ENCODE data around the gene NAA10. TPM values are rescaled to one million over a fixed set of nuclear protein-coding genes. Genes with fewer than 3 reads are reported as not detected.

NAA10 gene
- total and polyA plus RNA-seq, 3 donors from 2014 or later = 33.9 to 52.8 (median 46.7) TPM

DNA sequence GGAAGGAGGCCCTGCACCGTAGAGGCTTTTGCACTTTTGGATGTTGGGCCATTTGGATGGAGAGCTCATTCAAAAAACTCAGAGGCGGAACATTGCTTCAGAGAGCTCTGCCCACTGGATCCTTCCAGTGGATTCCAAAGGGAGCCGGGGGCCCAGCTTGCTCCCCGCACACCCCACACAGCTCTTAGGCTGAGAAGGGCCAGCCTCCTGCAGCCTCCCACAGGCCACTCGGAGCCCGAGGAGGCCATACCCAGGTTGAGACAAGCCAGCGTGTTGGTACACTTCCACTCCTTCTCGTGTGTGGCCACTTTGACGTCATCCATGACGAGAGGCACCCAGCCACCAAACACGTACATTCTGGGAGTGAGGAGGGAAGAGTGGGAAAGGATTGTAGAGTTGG, 26.5 kb upstream of the NAA10 start:
- Histone ChIP-seq H3K4me3 (no peak overlapping the region), H3K27ac (no peak overlapping the region), H3K27me3 (no peaks in the 10 kb centered on the region), H3K36me3 (ENCODE audit: low read depth, missing control alignments) (no peaks in the 10 kb centered on the region), H3K4me1 (peaks cover 7% of the 10 kb centered on the region), H3K9me3 (no peaks in the 10 kb centered on the region)
- TF ChIP-seq POLR2A (IDR thresholded peaks at IDR 0.05) = no peak
- TF ChIP-seq, protein P1, sequence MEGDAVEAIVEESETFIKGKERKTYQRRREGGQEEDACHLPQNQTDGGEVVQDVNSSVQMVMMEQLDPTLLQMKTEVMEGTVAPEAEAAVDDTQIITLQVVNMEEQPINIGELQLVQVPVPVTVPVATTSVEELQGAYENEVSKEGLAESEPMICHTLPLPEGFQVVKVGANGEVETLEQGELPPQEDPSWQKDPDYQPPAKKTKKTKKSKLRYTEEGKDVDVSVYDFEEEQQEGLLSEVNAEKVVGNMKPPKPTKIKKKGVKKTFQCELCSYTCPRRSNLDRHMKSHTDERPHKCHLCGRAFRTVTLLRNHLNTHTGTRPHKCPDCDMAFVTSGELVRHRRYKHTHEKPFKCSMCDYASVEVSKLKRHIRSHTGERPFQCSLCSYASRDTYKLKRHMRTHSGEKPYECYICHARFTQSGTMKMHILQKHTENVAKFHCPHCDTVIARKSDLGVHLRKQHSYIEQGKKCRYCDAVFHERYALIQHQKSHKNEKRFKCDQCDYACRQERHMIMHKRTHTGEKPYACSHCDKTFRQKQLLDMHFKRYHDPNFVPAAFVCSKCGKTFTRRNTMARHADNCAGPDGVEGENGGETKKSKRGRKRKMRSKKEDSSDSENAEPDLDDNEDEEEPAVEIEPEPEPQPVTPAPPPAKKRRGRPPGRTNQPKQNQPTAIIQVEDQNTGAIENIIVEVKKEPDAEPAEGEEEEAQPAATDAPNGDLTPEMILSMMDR (IDR thresholded peaks at IDR 0.05) = no peak
- 77 to 87% methylated on average over 2 to 11 of the region's 11 CpGs for WGBS, 2 donors
- no peak for DNase-seq
- intact Hi-C loops (cut with DNase I; ENCODE audit: low total_unique reads) = no loop called here

DNA sequence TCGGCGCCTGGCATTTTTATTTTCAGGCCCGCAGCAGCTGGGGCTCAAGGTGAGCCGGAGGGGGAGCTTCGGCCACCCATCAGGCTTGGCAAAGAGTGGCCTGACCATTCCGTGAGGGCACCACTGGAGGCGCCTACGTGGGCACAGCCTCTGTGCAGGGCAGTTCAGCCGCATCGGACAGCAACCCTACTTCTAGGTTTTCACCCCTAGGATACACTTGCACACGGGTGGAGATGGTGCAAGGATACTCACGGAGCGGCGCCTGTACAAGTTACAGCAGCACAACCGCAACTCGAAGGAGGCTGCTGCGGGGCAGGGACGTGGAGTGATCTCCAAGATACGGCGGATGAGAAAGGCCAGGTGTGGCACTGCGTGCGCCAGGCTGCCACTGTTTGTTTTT, 25.9 kb upstream of the NAA10 start:
- TF ChIP-seq POLR2A (IDR thresholded peaks at IDR 0.05) = no peak
- TF ChIP-seq, protein P1 (IDR thresholded peaks at IDR 0.05) = no peak
- H3K27ac ChIP-seq = no peak overlapping the region
- H3K9me3 ChIP-seq = no peaks in the 10 kb centered on the region
- H3K4me3 ChIP-seq = no peak overlapping the region
- H3K36me3 ChIP-seq (ENCODE audit: low read depth, missing control alignments) = no peaks in the 10 kb centered on the region
- WGBS, 2 donors = 86 to 90% methylated on average over 10 to 22 of the region's 22 CpGs
- intact Hi-C loops (cut with DNase I; ENCODE audit: low total_unique reads) = no loop called here
- no peaks in the 10 kb centered on the region for H3K27me3 ChIP-seq
- no peak for DNase-seq
- H3K4me1 ChIP-seq = peaks cover 7% of the 10 kb centered on the region

DNA sequence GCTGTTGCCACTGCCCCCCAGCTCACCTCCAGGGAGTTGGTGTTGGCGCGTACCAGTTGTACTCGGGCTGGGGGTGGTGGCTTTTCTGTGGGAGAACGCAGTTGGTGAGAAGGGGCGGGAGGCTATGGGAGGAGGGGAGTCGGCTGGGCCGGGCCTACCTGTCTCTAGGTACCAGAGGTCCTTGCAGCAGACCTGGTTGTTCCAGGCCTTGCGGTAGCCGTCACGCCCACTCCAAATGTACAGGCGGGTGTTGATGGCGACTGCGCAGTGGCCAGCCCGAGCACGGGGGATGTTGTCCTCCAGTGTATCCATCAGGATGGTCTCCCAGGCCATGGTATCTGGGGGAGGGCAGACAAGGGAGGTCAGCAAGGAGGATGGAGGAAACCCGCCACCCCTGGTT, 25.2 kb upstream of the NAA10 start:
- no peaks in the 10 kb centered on the region for H3K27me3 ChIP-seq
- WGBS, 2 donors = 89 to 91% methylated on average over 1 to 16 of the region's 16 CpGs
- TF ChIP-seq POLR2A (IDR thresholded peaks at IDR 0.05) = no peak
- H3K9me3 ChIP-seq = no peaks in the 10 kb centered on the region
- peaks cover 5% of the 10 kb centered on the region for H3K4me1 ChIP-seq
- H3K27ac ChIP-seq = no peak overlapping the region
- H3K4me3 ChIP-seq = no peak overlapping the region
- intact Hi-C loops (cut with DNase I; ENCODE audit: low total_unique reads) = no loop called here
- H3K36me3 ChIP-seq (ENCODE audit: low read depth, missing control alignments) = no peaks in the 10 kb centered on the region
- DNase-seq = no peak

DNA sequence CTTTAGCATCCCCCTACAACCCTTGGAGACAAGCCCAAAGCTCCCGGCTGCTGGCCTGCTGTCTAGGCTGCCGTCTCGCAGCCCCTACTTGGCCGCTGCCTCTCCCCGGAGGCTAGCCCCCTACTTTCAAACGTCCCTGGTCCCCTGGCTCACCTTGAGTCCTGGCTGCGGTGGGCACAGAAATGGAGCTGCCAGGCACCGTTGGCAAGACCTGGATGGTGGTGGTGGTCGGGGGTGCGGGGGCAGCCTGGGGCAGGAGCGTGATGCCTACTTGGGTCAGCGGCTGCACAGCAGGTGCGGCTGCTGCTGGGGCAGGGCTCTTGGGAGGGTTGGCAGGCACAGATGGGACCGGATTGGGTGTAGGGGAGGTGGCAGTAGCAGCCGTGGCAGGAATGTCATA, 24.8 kb upstream of the NAA10 start:
- Histone ChIP-seq H3K36me3 (ENCODE audit: low read depth, missing control alignments) (no peaks in the 10 kb centered on the region), H3K4me1 (peaks cover 1% of the 10 kb centered on the region), H3K9me3 (no peaks in the 10 kb centered on the region), H3K27ac (no peak overlapping the region), H3K27me3 (no peaks in the 10 kb centered on the region), H3K4me3 (no peak overlapping the region)
- WGBS, 2 donors = 94% methylated on average over 14 of the region's 15 CpGs; no CpG with 5 or more reads in 1 of the 2 donors
- intact Hi-C loops (cut with DNase I; ENCODE audit: low total_unique reads) = loop anchor here (10.0 kb wide), 1 partner anchor 195 kb away; the partner anchor contains the start of gene PLXNB3
- TF ChIP-seq POLR2A (IDR thresholded peaks at IDR 0.05) = no peak
- TF ChIP-seq, protein P1 (IDR thresholded peaks at IDR 0.05) = no peak
- DNase-seq = no peak

DNA sequence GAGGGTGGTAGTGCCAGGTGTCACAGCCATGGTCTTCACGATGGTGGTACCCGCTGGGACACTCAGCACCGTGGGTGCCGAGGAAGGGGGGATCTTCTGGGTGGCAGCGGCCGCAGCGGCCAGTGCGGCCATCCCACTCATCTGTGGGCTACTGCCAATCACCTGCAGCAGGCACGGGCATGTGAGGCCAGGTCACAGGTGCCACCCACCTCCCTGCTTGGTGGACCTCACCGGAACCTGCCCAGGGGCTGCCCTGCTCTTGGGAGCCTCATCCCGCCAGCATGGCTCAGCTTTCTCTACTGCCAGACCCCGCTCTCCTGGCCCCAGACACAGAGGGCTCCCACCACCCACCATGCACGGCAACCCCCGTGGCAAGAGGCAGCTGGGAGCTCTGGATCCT, 23.8 kb upstream of the NAA10 start:
- no peak overlapping the region for H3K27ac ChIP-seq

More for the DNA sequence above, 23.8 kb upstream of the NAA10 start:
- Histone ChIP-seq H3K27me3 (no peaks in the 10 kb centered on the region), H3K4me3 (no peak overlapping the region), H3K4me1 (no peaks in the 10 kb centered on the region), H3K9me3 (no peaks in the 10 kb centered on the region), H3K36me3 (ENCODE audit: low read depth, missing control alignments) (no peaks in the 10 kb centered on the region)
- intact Hi-C loops (cut with DNase I; ENCODE audit: low total_unique reads) = loop anchor here (10.0 kb wide), 1 partner anchor 194 kb away; the partner anchor contains the start of gene PLXNB3
- TF ChIP-seq POLR2A (IDR thresholded peaks at IDR 0.05) = no peak
- TF ChIP-seq, protein P1 (IDR thresholded peaks at IDR 0.05) = no peak
- no peak for DNase-seq
- WGBS, 2 donors = 93 to 100% methylated on average over 1 to 3 of the region's 14 CpGs
